CD4-positive, alpha-beta T cell treated with Interleukin-6 at 100 ng/mL for 8 hours (primary cell): ENCODE data around the gene NRP1.

Source experiments
- DNase-seq: peaks from one replicate; pipeline ENCODE4 v3.0.0-alpha.2; 2020; ENCODE audit warnings: mixed read lengths, low spot score

The NRP1 gene

GRCh38 chr10:33260403-33261149 lies 73.9 kb downstream of the NRP1 start:
- no peak for DNase-seq

- DNase-seq = no peak
Measured at GRCh38 chr10:33258967-33259366, 75.5 kb downstream of the NRP1 start.

GRCh38 chr10:33257439-33258080 lies 76.9 kb downstream of the NRP1 start:
- DNase-seq = no peak

GRCh38 chr10:33256458-33256857 lies 78.0 kb downstream of the NRP1 start:
- no peak for DNase-seq

GRCh38 chr10:33254556-33255160 lies 79.8 kb downstream of the NRP1 start:
- no peak for DNase-seq

- no peak for DNase-seq
Measured at GRCh38 chr10:33253411-33253810, 81.1 kb downstream of the NRP1 start.

GRCh38 chr10:33252794-33253203 lies 81.7 kb downstream of the NRP1 start:
- no peak for DNase-seq

GRCh38 chr10:33252324-33252723 lies 82.1 kb downstream of the NRP1 start:
- no peak for DNase-seq

GRCh38 chr10:33249659-33250345 lies 84.7 kb downstream of the NRP1 start:
- peak; percentile 7 for DNase-seq

GRCh38 chr10:33249137-33249536 lies 85.3 kb downstream of the NRP1 start:
- DNase-seq = no peak

- peak; percentile 73 for DNase-seq
Measured at GRCh38 chr10:33248638-33249037, 85.8 kb downstream of the NRP1 start.

GRCh38 chr10:33247221-33247922 lies 87.1 kb downstream of the NRP1 start:
- DNase-seq = no peak

- no peak for DNase-seq
Measured at GRCh38 chr10:33245343-33245742, 89.1 kb downstream of the NRP1 start.

- DNase-seq = no peak
Measured at GRCh38 chr10:33244354-33244967, 90.0 kb downstream of the NRP1 start.

GRCh38 chr10:33243703-33244102 lies 90.8 kb downstream of the NRP1 start:
- no peak for DNase-seq

GRCh38 chr10:33242931-33243330 lies 91.5 kb downstream of the NRP1 start:
- no peak for DNase-seq

- DNase-seq = no peak
Measured at GRCh38 chr10:33241351-33241750, 93.1 kb downstream of the NRP1 start.

GRCh38 chr10:33240931-33241330 lies 93.5 kb downstream of the NRP1 start:
- DNase-seq = no peak

GRCh38 chr10:33240258-33240657 lies 94.2 kb downstream of the NRP1 start:
- DNase-seq = no peak

GRCh38 chr10:33239257-33239656 lies 95.2 kb downstream of the NRP1 start:
- no peak for DNase-seq

GRCh38 chr10:33238643-33239042 lies 95.8 kb downstream of the NRP1 start:
- no peak for DNase-seq
